Heart left ventricle (tissue), 16 donors: ENCODE data around the gene DNTT. TPM values are rescaled to one million over a fixed set of nuclear protein-coding genes. Genes with fewer than 3 reads are reported as not detected.

Experiments
- ATAC-seq, 4 donors: fragments of 200-7000 bp; cut with Tn5 transposase; one replicate each; pipeline ENCODE4 v1.9.1; 2020 to 2022; ENCODE audit warnings: moderate library complexity in 4 of 4, mild to moderate bottlenecking in 3 of 4, moderate number of reproducible peaks in 1 of 4
- DNase-seq, 5 donors: peaks; one replicate each; pipeline ENCODE4 v3.0.0-alpha.2; 2020
- H3K27ac ChIP-seq, 12 donors: fragments of 200-600 bp; sonication (generic) in 4 of 12; one replicate each; pipeline versions ENCODE4 v1.5.0 to v1.8.0; 2016 to 2022; ENCODE audit warnings: mild to moderate bottlenecking in 2 of 12
- H3K27me3 ChIP-seq, 9 donors: fragments of 200-600 bp; sonication (generic) in 2 of 9; one replicate each; pipeline versions ENCODE4 v1.5.1 to v1.8.0; 2016 to 2022; ENCODE audit warnings: mild to moderate bottlenecking in 3 of 9
- H3K36me3 ChIP-seq, 9 donors: fragments of 200-600 bp; sonication (generic) in 2 of 9; one replicate each; pipeline versions ENCODE4 v1.5.0 to v1.8.0; 2018 to 2022; ENCODE audit warnings: mild to moderate bottlenecking in 2 of 9
- H3K4me1 ChIP-seq, 12 donors: fragments of 200-600 bp; sonication (generic) in 4 of 12; one replicate each; pipeline versions ENCODE4 v1.5.0 to v1.8.0; 2016 to 2022; ENCODE audit warnings: mild to moderate bottlenecking in 3 of 12
- H3K4me3 ChIP-seq, 12 donors: fragments of 200-600 bp; sonication (generic) in 4 of 12; one replicate each; pipeline versions ENCODE4 v1.5.0 to v1.8.0; 2017 to 2022; ENCODE audit warnings: mild to moderate bottlenecking in 9 of 12, moderate library complexity in 4 of 12
- H3K9me3 ChIP-seq, 12 donors: fragments of 200-600 bp; sonication (generic) in 4 of 12; one replicate each; pipeline versions ENCODE4 v1.5.0 to v1.8.0; 2016 to 2022; ENCODE audit warnings: mild to moderate bottlenecking in 1 of 12
- CTCF ChIP-seq, 12 donors: fragments of 200-600 bp; sonication (generic) in 4 of 12; IDR thresholded peaks; one replicate each; pipeline versions ENCODE4 v1.5.0 to v1.8.0; 2018 to 2022; ENCODE audit warnings: antibody characterized with exemption in 12 of 12, mild to moderate bottlenecking in 5 of 12
- POLR2A ChIP-seq, 2 donors: fragments of 450-650 bp; IDR thresholded peaks; one replicate each; pipeline ENCODE4 v1.6.1; 2017; ENCODE audit warnings: antibody characterized with exemption in 2 of 2, mild to moderate bottlenecking in 2 of 2, moderate library complexity in 2 of 2
- WGBS, 4 donors: extraction: QIAGEN DNeasy Blood & Tissue Kit in 2 of 4; methylation state at CpG; one replicate each; pipeline versions ENCODE4 v1.1.5 to v1.1.7; 2013 to 2018; 5-methylcytosine and 5-hydroxymethylcytosine counted together
- intact Hi-C, 10 donors: fragments of 100-400 bp; cut with DNase I; formaldehyde crosslinking; loops; one replicate each; pipeline versions ENCODE4 v1.11.1 to v1.14.2; 2022
- polyA plus RNA-seq, 2 donors: library from polyadenylated mRNA; stranded (reverse); fragments of 200-250 nt; gene quantifications; one replicate each; pipeline ENCODE4 v1.2.3, GENCODE V29; 2013
- total RNA-seq, 9 donors: library from RNA; depleted of rRNA in 2 of 9; stranded (reverse); fragments of >200 nt in 2 of 9; fragmentation: NEBNext Ultra II Directional in 3 of 9; extraction: Animal tissue kit (Norgen Biotek cat#: 25700) in 3 of 9; gene quantifications; one replicate each; pipeline versions ENCODE4 v1.1.0 to v1.2.4, GENCODE V29; 2016 to 2023
- donor health status: ischemic (EF 13 %, LVEDD 7.1; RV severe dilation, severe dysfunction).
- donor health status: healthy with polysubstance abuse.
- donor health status: DM: no; HTN: yes; CAD: no.
- donor health status: DM: no; HTN: no; CAD: no.
- donor health status: ischemic (EF 25% LVEDD 6.9; RV normal size, moderate dysfunction).
- donor health status: ischemic (EF 25% LVEDD 5.7; RV mildly dilated, moderate dysfunction).
- donor health status: healthy.
- donor health status: DM: yes; HTN: yes; CAD: no.
- donor health status: ischemic (EF 35%, LVEDD 5.7; RV mildly dilated, moderate dysfunction).
- donor health status: nonischemic (EF 11% LVEDD 7.7; RV severe dilation, severe dysfunction).
- donor health status: DM: yes; HTN: yes; CAD: no.
- donor health status: PGD.
- donor health status: ischemic (EF 29% LVEDD 5.4; RV normal size, mild dysfunction).
- donor health status: nonischemic (EF 23%, LVEDD 6.1; RV moderate dilation, normal function).

The DNTT gene
- total and polyA plus RNA-seq, 11 donors, result not detected

GRCh38 chr10:96309628-96310320, 5.5 kb downstream of the DNTT start:
- Histone ChIP-seq H3K9me3 (no peaks in the 10 kb centered on the region), H3K4me1 (peaks cover 0 to 26% (median 9%) of the 10 kb centered on the region in 12 donors), H3K36me3 (no peaks in the 10 kb centered on the region), H3K27ac (peak overlapping the region in 6 of 12 donors; percentile 3 to 44 (median 32)), H3K4me3 (no peak overlapping the region), H3K27me3 (no peaks in the 10 kb centered on the region)
- intact Hi-C loops, result no loop called here
- DNase-seq, result no peak
- no peak for ATAC-seq
- WGBS, 4 donors, result 40 to 49% (median 44%) methylated on average over 3 of the region's 3 CpGs
- TF ChIP-seq POLR2A (IDR thresholded peaks at IDR 0.05) (no peak), CTCF (IDR thresholded peaks at IDR 0.05) (no peak)

- H3K27me3 ChIP-seq, result no peaks in the 10 kb centered on the region
- no peaks in the 10 kb centered on the region for H3K36me3 ChIP-seq
- H3K27ac ChIP-seq, result peak overlapping the region in 2 of 12 donors; percentile 39 to 44
- no peak for ATAC-seq
- TF ChIP-seq CTCF (IDR thresholded peaks at IDR 0.05) (no peak), POLR2A (IDR thresholded peaks at IDR 0.05) (no peak)
- peaks cover 0 to 26% (median 9%) of the 10 kb centered on the region in 12 donors for H3K4me1 ChIP-seq
- H3K9me3 ChIP-seq, result no peaks in the 10 kb centered on the region
- intact Hi-C loops, result no loop called here
- DNase-seq, result no peak
- H3K4me3 ChIP-seq, result no peak overlapping the region
- 42 to 49% (median 45%) methylated on average over 1 of the region's 1 CpG for WGBS, 4 donors
Observed at GRCh38 chr10:96310321-96310669, 6.1 kb downstream of the DNTT start.

- no peak overlapping the region for H3K4me3 ChIP-seq
- peaks cover 0 to 4% (median 0%) of the 10 kb centered on the region in 9 donors for H3K27me3 ChIP-seq
- H3K36me3 ChIP-seq, result no peaks in the 10 kb centered on the region
- H3K9me3 ChIP-seq, result no peaks in the 10 kb centered on the region
- 68 to 71% (median 70%) methylated on average over 3 of the region's 3 CpGs for WGBS, 4 donors
- no peak overlapping the region for H3K27ac ChIP-seq
- intact Hi-C loops, result no loop called here
- no peak for DNase-seq
- peaks cover 0 to 26% (median 9%) of the 10 kb centered on the region in 12 donors for H3K4me1 ChIP-seq
- TF ChIP-seq POLR2A (IDR thresholded peaks at IDR 0.05), result no peak
- no peak for TF ChIP-seq CTCF (IDR thresholded peaks at IDR 0.05)
- no peak for ATAC-seq
Observed at GRCh38 chr10:96311180-96311715, 7.0 kb downstream of the DNTT start.

GRCh38 chr10:96313344-96313743, 9.1 kb downstream of the DNTT start:
- ATAC-seq (no peak), DNase-seq (no peak)
- Histone ChIP-seq H3K4me1 (peaks cover 0 to 26% (median 9%) of the 10 kb centered on the region in 12 donors), H3K36me3 (no peaks in the 10 kb centered on the region), H3K9me3 (no peaks in the 10 kb centered on the region), H3K27ac (no peak overlapping the region), H3K27me3 (peaks cover 0 to 15% (median 0%) of the 10 kb centered on the region in 9 donors), H3K4me3 (no peak overlapping the region)
- no peak for TF ChIP-seq POLR2A (IDR thresholded peaks at IDR 0.05)
- TF ChIP-seq CTCF (IDR thresholded peaks at IDR 0.05), result no peak
- intact Hi-C loops, result no loop called here
- 72 to 88% (median 80%) methylated on average over 2 of the region's 2 CpGs for WGBS, 4 donors
